ENCODE measurements around the gene RCL1.
"Not testable (repeated sequence)": the region's sequence is repeated elsewhere in the genome, so short reads cannot be mapped to it uniquely, and the experiment has no call there.

RCL1 gene

DNA sequence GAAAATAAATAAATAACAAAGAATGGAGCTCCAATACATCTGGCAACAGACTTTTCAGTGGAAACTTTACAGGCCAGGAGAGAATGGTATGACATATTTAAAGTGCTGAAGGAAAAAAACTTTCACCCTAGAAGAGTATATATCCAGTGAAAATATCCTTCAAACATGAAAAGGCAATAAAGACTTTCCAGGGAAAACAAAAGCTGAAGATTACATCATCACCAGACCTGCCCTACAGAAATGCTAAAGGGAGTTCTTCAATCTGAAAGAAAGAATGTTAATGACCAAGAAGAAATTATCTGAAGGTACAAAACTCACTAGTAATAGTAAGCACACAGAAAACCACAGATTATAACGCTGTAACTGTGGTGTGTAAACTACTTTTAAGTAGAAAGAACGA, 8.3 kb upstream of the RCL1 start:
- no peak for DNase-seq

DNA sequence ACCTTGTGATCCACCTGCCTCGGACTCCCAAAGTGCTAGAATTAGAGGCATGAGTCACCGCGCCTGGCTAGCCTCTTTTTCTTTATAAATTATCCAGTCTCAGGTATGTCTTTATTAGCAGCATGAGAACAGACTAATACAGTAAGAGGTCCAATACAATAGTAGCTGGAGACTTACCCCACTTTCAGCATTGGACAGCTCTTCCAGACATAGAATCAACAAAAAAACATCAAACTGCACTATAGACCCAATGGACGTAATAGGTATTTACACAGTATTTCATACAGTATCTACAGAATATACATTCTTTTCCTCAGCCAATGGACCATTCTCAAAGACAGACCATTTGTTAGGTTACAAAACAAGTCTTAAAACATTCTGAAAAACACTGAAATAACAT, 6.1 kb upstream of the RCL1 start:
- DNase-seq = no peak

DNA sequence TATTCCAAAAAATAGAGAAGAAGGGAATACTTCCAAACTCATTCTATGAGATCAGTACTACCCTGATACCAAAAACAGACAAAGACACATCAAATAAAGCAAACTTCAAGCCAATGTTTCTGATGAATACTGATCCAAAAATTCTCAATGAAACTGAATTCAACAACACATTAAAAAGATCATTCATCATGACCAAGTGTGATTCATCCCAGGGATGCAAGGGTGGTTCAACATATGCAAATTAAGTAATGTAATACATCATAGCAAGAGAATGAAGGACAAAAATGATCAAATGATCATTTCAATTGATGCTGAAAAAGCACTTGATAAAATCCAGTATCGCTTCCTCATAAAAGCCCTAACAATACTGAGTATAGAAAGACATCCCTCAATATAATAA, 4.9 kb upstream of the RCL1 start:
- no peak for DNase-seq

GRCh38 chr9:4788703-4789102, 4.0 kb upstream of the RCL1 start:
- DNase-seq = no peak

DNA sequence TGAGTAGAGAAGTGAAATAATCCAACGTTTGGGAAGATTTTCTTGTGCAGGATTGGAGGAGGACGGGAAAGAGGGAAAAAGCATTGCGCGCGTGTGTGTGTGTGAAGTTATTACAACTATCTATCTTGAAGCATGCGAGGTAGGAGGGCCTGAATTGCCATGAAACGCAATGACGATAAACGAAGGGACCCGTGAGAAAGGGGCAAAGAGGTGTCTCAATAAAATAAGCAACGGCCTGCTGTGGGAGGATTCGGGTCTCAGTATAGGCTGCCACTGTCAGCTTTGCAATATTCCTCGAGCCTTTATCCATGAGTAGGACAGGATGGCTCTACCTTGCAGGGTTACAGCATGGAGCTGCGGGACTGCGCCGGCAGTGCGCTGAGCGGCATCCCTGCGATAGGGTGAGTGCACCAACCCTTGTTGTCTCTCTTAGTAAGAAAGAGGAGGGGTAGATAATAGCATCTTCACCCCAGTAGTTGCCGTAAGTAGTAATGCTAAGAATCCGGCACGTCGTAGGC, 631 bp upstream of the RCL1 start:
- no peak for DNase-seq

DNA sequence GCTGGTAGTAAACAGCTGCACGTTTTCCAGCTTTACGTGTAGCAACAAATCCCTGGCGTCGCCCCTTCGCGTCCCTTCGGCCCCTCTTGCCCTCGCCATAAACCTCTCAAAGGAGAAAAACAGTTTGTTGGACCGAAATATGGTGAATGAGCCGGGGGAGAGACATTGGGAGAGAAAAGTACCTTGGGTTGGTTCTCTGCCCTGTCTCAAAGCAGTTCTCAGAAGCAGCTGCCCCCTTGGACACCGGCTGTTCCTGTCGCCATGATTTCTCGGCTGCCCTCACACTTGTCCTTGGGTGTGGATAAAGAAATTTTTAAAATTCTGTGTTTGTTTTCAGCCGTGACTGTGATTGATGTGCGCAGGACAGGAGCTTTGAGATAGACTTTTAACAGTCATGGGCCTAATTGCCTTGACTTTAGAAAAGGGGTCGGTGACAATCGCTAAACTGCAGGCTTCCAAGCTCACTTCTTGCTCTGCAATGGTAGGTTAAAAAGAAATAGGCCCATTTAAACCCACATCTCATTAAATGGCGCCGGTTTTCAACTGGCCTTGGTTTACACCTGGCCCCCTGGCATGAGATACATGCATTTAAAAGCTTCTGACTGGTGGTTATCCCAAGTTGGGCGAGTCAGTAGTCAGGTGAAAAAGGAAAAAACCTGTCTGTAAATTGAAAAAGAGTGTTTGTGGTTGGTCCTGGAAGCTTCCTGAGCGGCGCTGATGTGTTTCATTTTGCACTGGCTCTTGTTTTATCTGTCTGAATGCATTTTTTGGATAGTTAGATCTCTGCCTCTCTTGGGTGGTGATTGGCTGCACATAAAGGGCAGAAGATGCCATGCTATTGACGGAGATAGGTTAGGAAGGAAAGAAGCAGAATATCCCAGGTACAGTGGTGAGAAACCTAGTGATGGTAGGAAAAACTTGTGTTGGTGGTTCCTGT, 983 bp downstream of the RCL1 start:
- DNase-seq = no peak

- no peak for DNase-seq
These were observed 1.9 kb downstream of the RCL1 start for GRCh38 chr9:4794691-4795090.

- DNase-seq = not testable (repeated sequence)
These were observed 2.4 kb downstream of the RCL1 start for GRCh38 chr9:4795108-4795507.

DNA sequence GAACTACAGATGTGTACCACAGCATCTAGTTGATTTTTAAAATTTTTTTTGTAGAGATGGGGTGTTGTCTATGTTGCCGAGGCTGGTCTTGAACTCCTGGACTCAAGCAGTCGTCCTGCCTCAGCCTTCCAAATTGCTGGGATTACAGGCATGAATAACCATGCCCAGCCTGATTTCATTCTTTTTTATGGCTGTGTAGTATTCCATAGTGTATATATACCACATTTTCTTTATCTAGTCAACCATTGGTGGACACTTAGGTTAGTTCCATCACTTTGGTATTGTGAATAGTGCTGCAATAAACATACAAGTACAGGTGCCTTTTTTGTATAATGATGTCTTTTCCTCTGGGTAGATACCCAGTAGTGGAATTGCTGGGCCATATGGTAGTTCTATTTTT, 3.8 kb downstream of the RCL1 start:
- no peak for DNase-seq

GRCh38 chr9:4796988-4797853, 4.5 kb downstream of the RCL1 start:
- no peak for DNase-seq

DNA sequence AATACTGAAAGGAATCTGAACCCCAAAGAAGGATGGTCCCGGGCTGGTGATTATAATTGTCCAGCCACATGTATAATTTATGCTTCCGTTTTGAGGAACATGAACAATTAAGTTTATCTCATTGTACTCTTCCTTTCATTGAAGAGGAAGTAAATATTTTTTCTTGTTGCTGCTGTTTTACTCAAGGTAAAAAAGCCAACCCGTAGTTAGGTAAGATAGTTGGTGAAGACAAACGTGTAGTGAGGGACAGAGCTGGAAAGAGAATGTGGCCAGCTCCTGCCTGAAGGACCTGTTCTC, 5.1 kb downstream of the RCL1 start:
- DNase-seq = no peak

DNA sequence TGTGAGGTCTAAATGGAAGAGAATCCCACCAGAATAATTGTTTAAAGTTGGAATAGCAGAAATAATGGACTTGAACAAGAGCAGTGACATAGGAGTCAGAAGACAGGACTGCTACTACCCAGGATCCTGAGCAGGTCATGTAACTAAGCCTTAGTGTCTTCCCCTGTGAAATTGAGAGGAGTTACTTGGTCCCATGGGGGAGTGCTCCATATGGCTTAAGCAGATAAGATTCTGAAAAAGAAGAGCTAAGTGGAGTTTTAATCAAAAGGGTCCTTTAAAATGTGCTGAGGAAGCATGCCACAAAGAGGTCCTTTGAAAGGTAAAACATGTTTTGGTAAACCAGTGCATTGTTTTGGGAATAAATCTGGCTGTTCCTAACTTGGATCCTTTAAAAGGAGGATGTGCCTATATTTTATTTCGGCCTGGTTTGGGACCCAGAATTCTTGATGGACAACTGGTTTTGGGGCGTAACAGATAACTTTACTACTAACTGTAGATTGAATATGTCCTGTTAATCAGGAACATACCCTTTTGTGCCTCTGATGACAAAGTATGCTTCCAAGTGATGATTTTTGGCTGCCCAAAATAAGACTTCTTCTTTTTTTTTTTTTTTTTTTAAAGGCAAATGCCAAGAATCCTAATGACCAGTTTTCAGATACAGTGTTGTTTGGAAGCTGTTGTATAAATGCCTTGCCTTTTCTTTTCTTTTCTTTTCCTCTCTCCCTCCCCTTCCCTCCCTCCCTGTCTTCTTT, 5.7 kb downstream of the RCL1 start:
- no peak for DNase-seq

DNA sequence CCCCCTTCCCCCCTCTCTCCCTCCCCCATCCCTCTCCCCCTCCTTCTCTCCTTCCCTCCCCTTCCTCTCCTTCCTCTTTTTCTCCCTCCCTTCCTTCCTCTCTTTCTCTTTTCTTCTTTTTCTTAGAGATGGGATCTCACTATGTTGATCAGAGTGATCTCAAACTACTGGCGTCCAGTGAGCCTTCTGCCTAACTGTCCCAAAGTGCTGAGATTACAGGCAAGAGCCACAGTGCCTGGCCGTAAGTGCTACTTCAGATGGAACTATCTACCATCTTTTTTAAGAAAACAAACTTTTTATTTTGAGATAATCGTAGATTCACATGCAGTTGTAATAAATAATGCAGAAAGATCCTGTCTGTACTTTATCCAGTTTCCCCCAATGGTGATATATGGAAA, 6.3 kb downstream of the RCL1 start:
- DNase-seq = no peak

- no peak for DNase-seq
These were observed 7.0 kb downstream of the RCL1 start for GRCh38 chr9:4799775-4800174.

DNA sequence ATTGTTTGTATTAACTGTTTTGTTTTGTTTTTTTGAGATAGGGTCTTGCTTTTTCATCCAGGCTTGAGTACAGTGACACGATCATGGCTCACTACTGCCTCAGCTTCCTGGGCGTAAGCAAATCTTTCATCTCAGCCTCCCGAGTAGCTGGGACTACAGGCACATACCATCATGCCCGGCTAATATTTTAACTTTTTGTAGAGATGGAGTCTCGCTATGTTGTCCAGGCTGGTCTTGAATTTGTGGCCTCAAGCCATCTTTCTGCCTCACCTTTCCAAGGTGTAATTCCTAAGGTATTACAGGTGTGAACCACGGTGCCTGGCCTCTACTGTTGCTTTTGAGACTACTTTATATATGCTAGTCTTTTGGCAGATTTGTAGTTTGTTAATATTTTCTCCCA, 8.4 kb downstream of the RCL1 start:
- no peak for DNase-seq

DNA sequence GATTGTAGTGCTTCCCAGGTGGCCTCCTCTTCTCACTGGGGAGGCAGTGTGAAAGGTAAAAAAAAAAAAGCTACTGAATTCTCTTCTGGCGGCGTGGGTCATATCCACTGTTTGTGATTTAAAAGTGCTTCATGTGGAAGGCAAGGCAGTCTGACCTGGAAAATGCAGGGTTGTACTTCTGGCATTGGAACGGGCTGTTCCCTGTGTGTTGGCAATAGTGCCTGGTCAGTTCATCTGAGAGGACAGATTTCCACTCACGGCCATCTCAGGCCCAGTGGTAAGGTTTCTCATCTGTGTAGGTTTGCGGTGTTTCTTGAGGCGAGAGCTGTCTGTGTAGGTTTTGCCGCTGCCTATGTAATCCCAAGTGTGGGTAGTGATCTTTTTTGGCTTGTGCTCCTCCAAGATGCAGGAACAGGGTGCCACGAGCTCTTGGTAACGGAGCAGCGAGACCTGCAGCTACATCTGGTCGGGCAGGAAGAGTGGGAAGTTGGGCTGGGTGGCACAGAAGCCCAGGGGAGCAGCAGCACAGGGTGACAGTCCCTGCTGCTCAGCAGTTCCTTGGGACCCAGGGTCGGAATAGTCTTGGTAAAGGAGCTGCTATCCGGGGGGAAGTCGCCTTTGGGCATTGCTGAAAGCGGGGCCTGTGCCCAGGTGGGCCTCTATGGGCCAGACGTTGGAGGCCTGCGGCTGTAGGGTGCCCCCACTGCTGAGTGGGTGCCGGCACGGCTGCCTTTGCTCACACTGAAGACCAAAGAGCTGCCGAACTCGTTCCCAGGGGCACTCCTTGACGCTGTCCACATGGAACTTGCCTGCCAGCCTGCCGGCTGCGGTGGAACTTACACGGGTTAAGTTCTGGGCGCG, 11.2 kb downstream of the RCL1 start:
- no peak for DNase-seq

- no peak for DNase-seq
These were observed 11.8 kb downstream of the RCL1 start for GRCh38 chr9:4804531-4805016.

DNA sequence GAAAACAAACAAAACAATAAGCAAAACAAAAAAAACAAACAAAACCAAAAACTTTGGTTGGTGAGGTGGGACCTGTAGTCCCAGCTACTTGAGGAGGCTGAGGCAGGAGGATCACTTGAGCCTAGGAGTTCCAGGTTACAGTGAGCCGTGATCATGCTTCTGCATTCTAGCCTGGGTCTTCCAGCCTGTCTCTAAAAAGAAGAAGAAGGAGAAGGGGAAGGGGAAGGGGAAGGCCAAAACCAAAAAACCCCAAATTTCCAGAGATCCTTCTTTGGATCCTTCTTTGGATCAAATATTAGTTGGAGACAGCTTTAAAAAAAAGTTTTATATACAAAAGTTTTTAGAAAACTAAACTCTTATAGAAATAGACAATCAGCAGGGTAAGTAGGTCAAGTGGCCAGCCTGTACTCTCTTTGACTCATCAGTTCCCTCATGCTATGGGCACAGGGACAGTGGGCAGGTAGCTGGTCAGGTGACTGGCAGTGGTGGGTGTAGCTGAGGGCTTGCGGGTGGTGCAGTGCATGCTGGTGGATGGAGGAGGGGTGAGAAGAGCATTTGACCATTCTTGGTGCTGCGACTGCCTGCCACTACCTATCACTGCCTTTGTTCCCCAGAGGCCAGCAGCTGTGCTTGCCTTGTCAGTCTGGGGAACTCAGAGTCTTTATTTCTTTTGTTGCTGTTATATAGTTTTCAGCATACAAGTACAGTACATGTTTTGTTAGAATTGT, 12.6 kb downstream of the RCL1 start:
- DNase-seq = no peak

DNA sequence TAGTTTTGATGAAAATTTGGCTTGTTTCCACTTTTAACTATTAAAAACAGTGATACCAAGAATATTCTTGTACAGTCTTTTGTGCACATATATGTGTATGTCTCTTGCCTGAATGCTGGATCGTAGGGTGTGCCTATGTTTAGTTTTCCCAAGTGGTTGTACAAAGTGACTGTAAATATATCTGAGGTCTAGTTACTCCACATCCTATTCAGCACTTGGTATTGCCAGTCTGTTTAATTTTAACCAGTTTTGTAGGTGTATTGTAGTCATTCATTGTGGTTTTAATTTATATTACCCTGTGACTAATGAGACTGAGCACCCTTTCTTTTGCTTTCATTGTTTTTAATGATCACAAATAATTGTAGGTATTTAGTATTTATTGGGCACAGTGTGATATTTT, 17.8 kb downstream of the RCL1 start:
- DNase-seq = no peak

- no peak for DNase-seq
These were observed 19.1 kb downstream of the RCL1 start for GRCh38 chr9:4811824-4812223.

GRCh38 chr9:4812858-4813257, 20.1 kb downstream of the RCL1 start:
- DNase-seq = no peak

All from NCI-H510A (cell line).